GM18505 (cell line): ENCODE data around the gene FALEC.

ENCODE experiments used
- ATAC-seq: cut with Tn5 transposase; IDR thresholded peaks from one replicate; pipeline ENCODE4 v1.9.1; 2021; ENCODE audit not compliant: unreplicated experiment
- POLR2A ChIP-seq: IDR thresholded peaks from 4 replicates; pipeline ENCODE4 v1.6.1; 2011; ENCODE audit warnings: borderline replicate concordance; ENCODE audit not compliant: insufficient read depth, insufficient read length; ENCODE audit errors: extremely low read depth

FALEC gene

DNA sequence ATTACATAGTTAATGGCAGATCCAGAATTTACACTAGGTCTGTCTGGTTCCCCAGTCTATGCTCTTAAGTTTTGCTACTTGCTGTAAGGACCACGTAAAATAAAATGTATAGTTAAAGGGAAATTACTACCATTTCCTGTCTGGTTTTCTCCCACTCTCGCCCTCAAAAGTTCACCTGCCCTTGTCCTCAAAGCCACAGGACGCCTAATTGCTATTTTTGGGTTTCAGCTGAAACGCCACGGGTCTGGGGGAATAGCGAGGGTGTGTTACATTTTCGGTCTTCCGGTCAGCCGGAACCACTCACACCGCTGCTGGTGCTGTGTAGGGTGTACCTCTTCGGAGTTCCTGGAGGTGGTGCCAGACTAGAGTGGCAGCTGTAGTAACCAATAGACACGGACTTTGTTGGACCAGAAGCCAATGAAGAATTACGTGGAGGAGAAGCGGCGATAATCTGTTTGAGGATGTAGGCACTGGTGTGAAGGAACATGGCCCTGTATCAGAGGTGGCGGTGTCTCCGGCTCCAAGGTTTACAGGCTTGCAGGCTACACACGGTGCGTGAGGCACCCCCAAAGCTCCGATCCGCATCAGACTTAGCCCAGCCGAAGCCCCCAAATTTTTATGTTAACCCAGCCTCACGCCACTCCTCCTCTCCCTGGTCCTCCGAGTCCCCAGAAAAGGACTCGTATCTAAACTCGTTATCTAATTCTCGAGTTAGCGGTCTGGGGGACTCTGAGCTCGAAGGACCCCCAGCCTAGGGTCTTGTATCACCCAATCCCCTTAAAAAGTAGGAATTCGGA, 28.4 kb upstream of the FALEC start, which contains the start of gene TARS2:
Gene TARS2, plus strand, starts transcription at position 454 of the 797 bp plus-strand sequence. Its CDS starts 32 bp downstream, at position 486.
- TF ChIP-seq POLR2A = peak; percentile 96
- ATAC-seq = peak; percentile 96

DNA sequence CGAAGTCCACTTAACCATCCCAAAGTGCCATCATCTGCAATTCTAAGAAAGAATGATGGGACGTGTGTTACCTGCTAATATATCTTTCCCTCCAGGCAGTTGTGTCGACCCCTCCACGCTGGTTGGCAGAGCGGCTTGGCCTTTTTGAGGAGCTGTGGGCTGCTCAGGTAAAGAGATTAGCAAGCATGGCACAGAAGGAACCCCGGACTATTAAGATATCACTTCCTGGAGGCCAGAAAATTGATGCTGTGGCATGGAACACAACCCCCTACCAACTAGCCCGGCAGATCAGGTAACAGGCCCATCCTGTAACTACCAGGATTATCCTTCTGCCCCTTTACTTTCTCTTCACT, 27.8 kb upstream of the FALEC start:
- TF ChIP-seq POLR2A = no peak
- peak; percentile 7 for ATAC-seq

DNA sequence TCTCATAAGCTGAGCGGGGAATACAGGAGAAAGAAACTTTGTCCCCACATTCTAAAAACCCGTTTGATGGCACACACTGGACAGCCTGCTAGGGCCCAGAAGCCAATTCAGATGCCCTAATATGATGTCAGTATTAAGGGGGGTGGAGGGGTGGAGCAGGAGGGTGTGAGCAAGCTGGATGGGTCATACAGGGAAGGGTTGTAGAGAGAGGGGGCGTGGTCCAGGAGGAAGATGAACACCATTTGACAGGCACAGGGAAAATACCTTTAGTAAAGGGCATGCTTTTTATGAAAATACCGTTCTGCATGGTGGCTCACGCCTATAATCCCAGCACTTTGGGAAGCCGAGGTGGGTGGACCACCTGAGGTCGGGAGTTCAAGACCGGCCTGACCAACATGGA, 22.4 kb upstream of the FALEC start:
- no peak for ATAC-seq

DNA sequence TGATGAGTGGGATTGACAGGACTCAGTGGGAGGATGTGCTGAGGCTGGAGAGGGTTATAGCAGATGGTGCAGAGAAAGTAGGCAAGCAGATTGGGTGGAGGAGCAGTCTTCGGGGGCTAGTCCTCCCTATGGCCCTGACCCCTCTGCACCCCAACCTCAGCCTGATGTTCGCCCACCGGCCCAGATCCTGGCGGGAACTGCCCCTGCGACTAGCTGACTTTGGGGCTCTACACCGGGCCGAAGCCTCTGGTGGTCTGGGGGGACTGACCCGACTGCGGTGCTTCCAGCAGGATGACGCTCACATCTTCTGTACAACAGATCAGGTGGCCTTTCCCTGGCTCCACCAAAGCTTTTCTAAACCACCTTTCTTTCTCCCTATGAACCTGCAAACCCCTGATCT, 17.2 kb upstream of the FALEC start:
- no peak for ATAC-seq
- TF ChIP-seq POLR2A = no peak

More for the DNA sequence above, 22.4 kb upstream of the FALEC start:
- no peak for TF ChIP-seq POLR2A

DNA sequence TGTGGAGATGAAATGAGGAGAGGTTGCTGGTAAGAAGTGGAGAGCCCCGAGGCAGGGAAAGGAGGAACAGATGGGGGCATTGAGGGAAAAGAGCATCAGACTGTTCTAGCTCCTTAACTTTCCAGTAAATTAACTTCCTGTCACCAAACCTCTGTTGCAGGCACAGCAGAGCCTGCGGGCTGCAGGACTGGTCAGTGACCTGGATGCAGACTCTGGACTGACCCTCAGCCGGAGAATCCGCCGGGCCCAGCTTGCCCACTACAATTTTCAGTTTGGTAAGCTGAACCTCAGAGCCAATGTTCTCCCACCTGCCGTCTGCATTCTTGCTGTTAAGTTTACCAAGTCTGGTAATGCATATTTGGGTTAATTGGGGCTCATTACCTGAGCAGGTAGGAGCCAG, 10.1 kb upstream of the FALEC start:
- no peak for TF ChIP-seq POLR2A

DNA sequence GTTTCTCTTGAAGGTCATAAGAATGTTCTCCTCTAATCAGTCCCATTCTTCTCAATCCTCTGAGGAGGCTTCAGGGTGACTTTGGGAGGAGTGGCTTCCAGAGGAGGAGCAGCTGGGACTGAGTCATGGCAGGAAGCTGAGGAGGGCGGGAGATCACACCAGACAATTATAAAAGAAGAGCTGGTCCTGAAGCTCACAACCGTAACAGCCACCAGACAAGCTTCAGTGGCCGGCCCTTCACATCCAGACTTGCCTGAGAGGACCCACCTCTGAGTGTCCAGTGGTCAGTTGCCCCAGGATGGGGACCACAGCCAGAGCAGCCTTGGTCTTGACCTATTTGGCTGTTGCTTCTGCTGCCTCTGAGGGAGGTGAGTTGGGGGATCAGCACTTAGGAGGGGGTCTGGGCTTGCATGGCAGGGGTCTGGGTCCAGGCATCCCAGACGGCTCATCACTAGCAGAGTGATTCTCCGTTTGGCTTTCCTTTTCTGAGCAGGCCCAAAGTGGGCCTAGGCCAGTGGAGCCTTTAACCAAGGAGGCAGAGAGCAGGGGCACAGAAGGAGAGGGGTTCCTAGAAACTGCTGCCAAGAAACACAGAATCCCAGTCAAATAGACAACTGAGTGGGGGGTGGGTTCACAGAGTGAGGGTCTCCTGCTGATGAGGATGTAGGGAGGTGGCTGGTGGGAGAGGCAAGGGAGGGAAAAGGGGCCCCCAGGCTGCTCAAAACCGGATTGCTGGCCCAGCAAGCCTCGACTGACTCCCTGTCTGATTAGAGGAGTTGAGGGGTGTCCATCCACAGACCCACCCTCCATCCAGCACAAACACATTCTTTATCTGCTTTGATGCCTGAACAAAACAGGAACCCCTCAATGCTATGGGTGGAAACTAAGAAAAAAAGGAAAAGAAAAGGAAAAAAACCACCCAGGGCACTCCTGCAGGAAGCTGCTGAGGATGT, 7.4 kb upstream of the FALEC start, which contains the start of gene ECM1:
Gene ECM1, plus strand, starts transcription at position 198 of the 953 bp plus-strand sequence. Its CDS starts 101 bp downstream, at position 299.
- ATAC-seq = no peak
- TF ChIP-seq POLR2A = no peak

More for the DNA sequence above, 10.1 kb upstream of the FALEC start:
- ATAC-seq = no peak

DNA sequence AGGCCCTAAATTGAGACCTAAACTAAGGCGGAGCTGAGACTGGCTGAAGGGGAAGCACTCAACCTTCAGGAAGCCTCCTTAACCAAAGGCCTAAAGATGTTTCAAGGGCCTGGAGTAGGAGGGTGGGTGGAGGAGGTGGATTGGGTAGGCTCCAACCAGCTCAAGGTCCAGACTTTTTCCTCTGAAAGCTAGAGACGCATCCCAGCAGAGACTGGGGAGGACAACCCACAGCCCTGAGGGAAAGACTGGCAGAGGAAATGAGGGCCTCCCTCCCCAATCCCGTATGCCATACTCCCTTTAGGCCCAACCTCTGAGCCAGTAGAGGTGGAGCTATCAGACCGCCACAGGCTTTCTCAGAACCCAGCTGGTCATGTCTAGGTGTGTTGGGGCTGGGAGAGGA, 6.6 kb upstream of the FALEC start:
- no peak for ATAC-seq
- no peak for TF ChIP-seq POLR2A

DNA sequence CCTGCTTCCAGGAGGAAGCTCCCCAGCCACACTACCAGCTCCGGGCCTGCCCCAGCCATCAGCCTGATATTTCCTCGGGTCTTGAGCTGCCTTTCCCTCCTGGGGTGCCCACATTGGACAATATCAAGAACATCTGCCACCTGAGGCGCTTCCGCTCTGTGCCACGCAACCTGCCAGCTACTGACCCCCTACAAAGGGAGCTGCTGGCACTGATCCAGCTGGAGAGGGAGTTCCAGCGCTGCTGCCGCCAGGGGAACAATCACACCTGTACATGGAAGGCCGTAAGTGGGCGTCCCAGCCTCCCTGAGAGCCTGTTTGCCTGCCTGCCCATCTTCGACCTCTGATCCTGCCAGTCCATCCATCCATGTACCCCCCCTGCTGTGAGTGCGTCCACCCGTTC, 4.0 kb upstream of the FALEC start:
- no peak for ATAC-seq
- no peak for TF ChIP-seq POLR2A

DNA sequence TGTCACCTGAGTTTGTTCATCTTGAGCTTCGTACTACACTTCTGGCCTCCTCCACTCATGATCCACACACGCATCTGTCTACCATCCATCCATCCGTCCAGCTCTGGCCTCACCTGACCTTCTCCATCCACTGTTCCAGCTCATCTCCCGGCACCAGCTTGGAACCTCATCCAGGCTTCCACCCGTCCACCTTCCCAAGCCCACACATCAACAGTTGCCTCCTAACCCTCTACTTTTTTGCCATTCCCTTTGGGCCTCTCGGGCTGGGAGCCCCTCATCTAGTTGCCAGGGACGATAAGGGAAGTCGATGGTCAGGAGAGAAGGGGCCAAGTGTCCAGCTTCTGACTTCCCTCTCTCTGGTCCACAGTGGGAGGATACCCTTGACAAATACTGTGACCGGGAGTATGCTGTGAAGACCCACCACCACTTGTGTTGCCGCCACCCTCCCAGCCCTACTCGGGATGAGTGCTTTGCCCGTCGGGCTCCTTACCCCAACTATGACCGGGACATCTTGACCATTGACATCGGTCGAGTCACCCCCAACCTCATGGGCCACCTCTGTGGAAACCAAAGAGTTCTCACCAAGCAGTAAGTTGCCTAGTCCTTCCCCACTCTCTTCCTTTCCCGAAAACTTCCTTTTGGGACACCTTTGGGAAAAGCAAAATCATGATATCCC, 3.4 kb upstream of the FALEC start:
- no peak for TF ChIP-seq POLR2A
- no peak for ATAC-seq

DNA sequence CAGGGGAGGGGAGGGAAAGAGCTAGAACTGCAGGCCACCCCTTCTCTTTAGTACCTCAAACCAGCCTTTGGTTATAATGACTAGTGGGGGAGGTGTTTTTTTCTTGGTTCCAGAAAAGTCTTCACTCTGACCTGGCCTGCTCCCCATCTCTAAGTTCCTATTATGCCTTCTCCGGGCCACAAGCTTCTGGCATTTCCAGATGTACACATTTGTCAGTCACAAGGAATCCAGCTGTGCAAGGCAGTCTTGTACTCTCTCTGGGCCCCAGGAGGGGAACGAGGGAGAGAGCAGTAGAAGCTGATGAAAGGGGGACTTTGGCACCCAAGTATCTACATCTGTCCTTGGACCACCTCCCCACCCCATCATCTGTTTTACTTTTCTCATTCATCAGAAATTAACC, 2.7 kb upstream of the FALEC start:
- ATAC-seq = no peak
- TF ChIP-seq POLR2A = no peak

DNA sequence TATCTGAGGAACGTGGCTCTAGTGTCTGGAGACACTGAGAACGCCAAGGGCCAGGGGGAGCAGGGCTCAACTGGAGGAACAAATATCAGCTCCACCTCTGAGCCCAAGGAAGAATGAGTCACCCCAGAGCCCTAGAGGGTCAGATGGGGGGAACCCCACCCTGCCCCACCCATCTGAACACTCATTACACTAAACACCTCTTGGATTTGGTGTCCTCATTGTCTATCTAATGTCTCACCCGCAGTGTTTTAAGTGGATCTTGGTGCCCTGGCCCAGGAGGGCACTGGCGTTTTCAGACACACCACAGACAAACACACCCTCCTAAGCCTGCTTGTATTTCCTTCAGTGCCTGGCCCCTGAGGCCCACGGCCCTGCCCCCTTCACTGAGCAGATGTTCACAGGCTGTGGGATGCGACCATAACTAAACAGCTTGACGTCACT, 2.2 kb upstream of the FALEC start:
- no peak for TF ChIP-seq POLR2A
- no peak for ATAC-seq

DNA sequence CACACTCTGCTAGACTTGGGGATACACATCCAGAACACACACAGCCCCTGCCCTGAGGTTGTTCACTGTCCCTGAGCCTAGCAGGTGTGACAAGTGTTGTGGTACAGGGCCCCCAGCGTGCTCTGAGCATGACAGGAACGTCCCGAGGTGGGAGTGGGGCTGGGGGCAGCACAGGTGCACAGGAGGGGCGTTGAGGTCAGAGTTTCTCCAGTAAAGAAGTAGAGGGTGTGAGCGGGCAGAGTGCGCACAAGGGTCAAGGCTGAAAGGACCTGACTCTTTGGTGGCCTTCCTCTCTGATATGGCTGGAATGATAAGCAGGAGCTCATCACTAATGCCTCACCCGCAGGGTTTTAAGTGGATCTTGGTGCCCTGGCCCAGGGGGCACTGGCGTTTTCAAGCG, 1.3 kb upstream of the FALEC start:
- no peak for ATAC-seq
- TF ChIP-seq POLR2A = no peak

DNA sequence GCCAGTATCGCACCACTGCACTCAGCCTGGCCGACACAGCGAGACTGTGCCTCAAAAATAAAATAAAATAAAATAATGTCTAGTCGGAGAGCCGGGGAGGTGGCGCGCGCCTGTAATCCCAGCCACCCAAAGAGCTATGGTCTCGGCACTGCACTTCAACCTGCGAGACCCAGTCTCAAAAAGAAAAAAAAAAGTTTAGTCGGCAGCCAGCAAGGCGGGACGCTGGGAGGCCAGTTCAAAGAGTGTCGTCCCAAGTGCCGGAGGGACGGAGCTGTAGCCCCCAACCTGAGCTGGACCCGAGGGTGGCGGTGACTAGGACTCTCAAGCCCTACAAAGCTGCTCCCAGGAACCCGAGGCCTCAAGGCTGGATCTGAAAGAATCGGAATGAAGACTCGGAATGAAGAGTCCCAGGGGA, 632 bp upstream of the FALEC start:
- TF ChIP-seq POLR2A = no peak
- no peak for ATAC-seq
